PFSK-1 (cell line): ENCODE data around the gene WFDC1.

Experiments used
- FOXP2 ChIP-seq: optimal IDR thresholded peaks from 2 replicates; pipeline ENCODE3; 2011; ENCODE audit warnings: borderline replicate concordance, control low read depth, inconsistent platforms; ENCODE audit not compliant: insufficient read depth; ENCODE audit errors: extremely low read length, extremely low read depth
- POLR2AphosphoS5 ChIP-seq: IDR thresholded peaks from 2 replicates; pipeline ENCODE4 v1.6.1; 2012; ENCODE audit warnings: low read depth, mild to moderate bottlenecking, control low read depth, low read length, moderate library complexity
- SIN3A ChIP-seq: IDR thresholded peaks from 2 replicates; pipeline ENCODE4 v1.6.1; 2012; ENCODE audit warnings: mild to moderate bottlenecking, low read length, moderate library complexity, borderline replicate concordance; ENCODE audit not compliant: insufficient read depth
- TAF1 ChIP-seq: IDR thresholded peaks from 2 replicates; pipeline ENCODE4 v1.6.1; 2012; ENCODE audit warnings: low read length, control low read depth, borderline replicate concordance; ENCODE audit not compliant: insufficient read depth

DNA sequence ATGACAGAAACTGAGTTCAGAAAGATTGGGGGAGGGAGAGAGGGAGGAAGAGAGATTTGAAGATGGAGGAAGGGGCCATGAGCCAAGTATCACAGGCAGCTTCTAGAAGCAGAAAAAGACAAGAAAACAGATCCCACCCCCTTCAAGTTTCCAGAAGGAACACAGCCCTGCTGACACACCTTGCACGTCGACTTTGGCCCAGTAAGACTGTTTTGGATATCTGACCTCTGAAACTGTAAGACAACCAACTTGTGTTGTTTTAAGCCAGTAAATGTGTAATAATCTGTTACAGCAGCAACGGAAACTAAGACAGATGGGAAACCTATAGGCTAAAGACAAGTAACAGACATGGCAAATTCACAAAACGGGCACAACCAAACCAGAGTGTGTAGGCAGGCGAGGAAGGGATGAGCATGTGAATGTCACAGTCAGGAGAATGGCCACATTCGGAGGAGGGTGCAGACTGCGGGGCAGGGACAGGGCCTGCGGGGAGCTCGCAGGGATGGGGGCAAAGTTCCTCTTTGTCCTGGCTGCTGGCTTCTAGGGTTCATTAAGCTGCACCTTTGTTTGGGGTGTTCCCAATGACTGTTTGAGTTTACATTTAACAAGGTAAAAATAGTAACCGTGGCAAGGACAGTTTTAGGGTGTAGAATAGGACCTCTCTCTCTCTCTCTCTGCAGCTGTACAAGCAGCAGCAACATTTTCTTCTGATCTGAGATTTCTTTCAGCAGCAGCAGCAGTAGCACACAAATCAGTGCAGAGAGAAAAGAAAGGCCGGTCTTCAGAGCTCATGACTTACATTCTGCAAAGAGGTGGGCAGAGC is 55.4 kb downstream of the WFDC1 start:
- no peak for TF ChIP-seq POLR2AphosphoS5
- no peak for TF ChIP-seq TAF1
- TF ChIP-seq SIN3A, result no peak
- TF ChIP-seq FOXP2, result no peak
